ENCODE measurements around the gene LRRC8B. TPM values are rescaled to one million over a fixed set of nuclear protein-coding genes. Genes with fewer than 3 reads are reported as not detected.

Gene LRRC8B
- total RNA-seq (2021), result 11.7 and 15.0 TPM in 2 replicates
- Bru-seq, nascent RNA, result percentile 80 among the genes with signal in this experiment
- percentile 73 among the genes with signal in this experiment for BruChase-seq, experiment 1, labeled RNA remaining after a 2-hour chase
- percentile 79 among the genes with signal in this experiment for BruChase-seq, experiment 2, labeled RNA remaining after a 6-hour chase
- long read RNA-seq, full-length matches to known transcripts, result 5 of 7 reads
- long read RNA-seq, partial matches to known transcripts, result 0 of 7 reads
- long read RNA-seq, other reads (novel, unspliced or antisense), result 2 of 7 reads

GRCh38 chr1:89524369-89525168 lies at the start of gene LRRC8B:
Gene LRRC8B, plus strand, starts transcription at chr1:89524829. Its CDS starts 57,822 bp downstream, at chr1:89582651.
- TF ChIP-seq CTCF (conservative IDR thresholded peaks at IDR 0.05) (no peak), EZH2 (IDR thresholded peaks at IDR 0.05; ENCODE audit: low read depth) (no peak)
- Histone ChIP-seq H4K20me1 (ENCODE audit: insufficient read depth) (no peaks in the 10 kb centered on the region), H3K4me1 (replicated peaks; ENCODE audit: insufficient read depth) (peaks cover 36% of the 10 kb centered on the region), H3K36me3 (ENCODE audit: low read depth) (0 out of 2 replicates have a peak, but pooled peaks cover 10% of the 10 kb centered on the region), H3K79me2 (ENCODE audit: low read depth) (peaks cover 49% of the 10 kb centered on the region), H3K27me3 (ENCODE audit: insufficient read depth, low read depth) (no peaks in the 10 kb centered on the region), H3K9me3 (ENCODE audit: insufficient read depth, low read depth) (no peaks in the 10 kb centered on the region), H3K4me3 (peak within 1 kb of the TSS; percentile 77), H3K4me2 (peak within 1 kb of the TSS; percentile 82), H2AFZ (peak within 1 kb of the TSS; percentile 95), H3K9me2 (ENCODE audit: insufficient read depth) (no peaks in the 10 kb centered on the region), H3F3A (ENCODE audit: insufficient read depth, low read depth) (peaks cover 12% of the 10 kb centered on the region; the same call in 1 of the 2 replicates), H3K27ac (peak within 1 kb of the TSS; percentile 92)
- ChIA-PET POLR2A (ENCODE audit: unreplicated experiment) (interaction anchor here (0.7 kb wide), 1 partner anchor 468 kb away, joined by 4 read pairs; no protein-coding TSS in a partner anchor), CTCF (no interaction called here)
- peak; percentile 84 to 91 for DNase-seq
- intact Hi-C loops (cut with micrococcal nuclease; ENCODE audit: unreplicated experiment), result loop anchor here (2.0 to 5.0 kb wide), 3 partner anchors 22 to 238 kb away; no protein-coding TSS in a partner anchor
- no TSS peak for BruUV-seq (replicated peaks)

DNA sequence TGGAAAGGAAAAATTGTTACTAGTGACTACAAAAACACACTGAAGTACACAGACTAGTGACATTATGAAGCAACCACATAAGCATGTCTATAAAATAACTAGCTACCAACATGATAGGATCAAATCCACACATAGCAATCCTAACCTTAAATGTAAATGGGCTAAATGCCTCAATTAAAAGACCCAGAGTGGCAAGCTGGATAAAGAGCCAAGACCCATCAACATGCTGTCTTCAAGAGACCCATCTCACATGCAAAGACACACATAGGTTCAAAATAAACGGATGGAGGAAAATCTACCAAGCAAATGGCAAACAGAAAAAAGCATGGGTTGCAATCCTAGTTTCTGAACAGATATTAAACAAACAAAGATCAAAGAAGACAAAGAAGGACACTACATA lies 49.4 kb upstream of the LRRC8B start:
- no peak for TF ChIP-seq EZH2 (IDR thresholded peaks at IDR 0.05; ENCODE audit: low read depth)
- no peak for TF ChIP-seq CTCF (conservative IDR thresholded peaks at IDR 0.05)
- intact Hi-C loops (cut with micrococcal nuclease; ENCODE audit: unreplicated experiment), result no loop called here
- Histone ChIP-seq H3K9me2 (ENCODE audit: insufficient read depth) (no peaks in the 10 kb centered on the region), H3K4me2 (no peak overlapping the region), H4K20me1 (ENCODE audit: insufficient read depth) (no peaks in the 10 kb centered on the region), H3K79me2 (ENCODE audit: low read depth) (no peaks in the 10 kb centered on the region), H3K27ac (no peak overlapping the region), H3K4me3 (no peak overlapping the region), H3K27me3 (ENCODE audit: insufficient read depth, low read depth) (no peaks in the 10 kb centered on the region), H3K9me3 (ENCODE audit: insufficient read depth, low read depth) (peaks cover 5% of the 10 kb centered on the region; the same call in 1 of the 2 replicates), H3F3A (ENCODE audit: insufficient read depth, low read depth) (no peaks in the 10 kb centered on the region), H3K36me3 (ENCODE audit: low read depth) (no peaks in the 10 kb centered on the region), H2AFZ (no peak overlapping the region), H3K4me1 (replicated peaks; ENCODE audit: insufficient read depth) (no peaks in the 10 kb centered on the region)
- no peak for DNase-seq
- BruUV-seq (replicated peaks), result no TSS peak
- ChIA-PET POLR2A (ENCODE audit: unreplicated experiment) (no interaction called here), CTCF (no interaction called here)

DNA sequence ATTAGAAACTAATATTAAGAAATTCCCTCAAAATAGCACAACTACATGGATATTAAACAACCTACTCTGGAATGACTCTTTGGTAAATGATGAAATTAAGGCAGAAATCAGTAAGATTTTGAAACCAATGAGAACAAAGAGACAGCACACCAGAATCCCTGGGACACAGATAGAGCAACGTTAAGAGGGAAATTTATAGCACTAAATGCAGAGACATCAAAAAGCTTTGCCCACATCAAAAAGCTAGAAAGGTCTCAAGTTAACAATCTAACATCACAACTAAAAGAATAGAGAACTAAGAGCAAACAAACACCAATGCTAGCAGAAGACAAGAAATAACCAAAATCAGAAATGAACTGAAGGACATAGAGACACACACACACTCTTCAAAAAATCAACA lies 48.6 kb upstream of the LRRC8B start:
- Histone ChIP-seq H3K4me1 (replicated peaks; ENCODE audit: insufficient read depth) (no peaks in the 10 kb centered on the region), H3K9me2 (ENCODE audit: insufficient read depth) (no peaks in the 10 kb centered on the region), H3K4me2 (no peak overlapping the region), H3K27me3 (ENCODE audit: insufficient read depth, low read depth) (no peaks in the 10 kb centered on the region), H2AFZ (no peak overlapping the region), H3K36me3 (ENCODE audit: low read depth) (no peaks in the 10 kb centered on the region), H3F3A (ENCODE audit: insufficient read depth, low read depth) (no peaks in the 10 kb centered on the region), H3K27ac (no peak overlapping the region), H3K9me3 (ENCODE audit: insufficient read depth, low read depth) (peaks cover 5% of the 10 kb centered on the region; the same call in 1 of the 2 replicates), H3K79me2 (ENCODE audit: low read depth) (no peaks in the 10 kb centered on the region), H4K20me1 (ENCODE audit: insufficient read depth) (no peaks in the 10 kb centered on the region), H3K4me3 (no peak overlapping the region)
- no peak for TF ChIP-seq EZH2 (IDR thresholded peaks at IDR 0.05; ENCODE audit: low read depth)
- BruUV-seq (replicated peaks), result no TSS peak
- no peak for DNase-seq
- intact Hi-C loops (cut with micrococcal nuclease; ENCODE audit: unreplicated experiment), result no loop called here
- ChIA-PET POLR2A (ENCODE audit: unreplicated experiment) (no interaction called here), CTCF (no interaction called here)
